GM19372 (cell line): Measurements from ENCODE around the gene TMTC1.

Source experiments
- ATAC-seq: cut with Tn5 transposase; IDR thresholded peaks from one replicate; pipeline ENCODE4 v1.9.1; 2021; ENCODE audit warnings: mild to moderate bottlenecking, low read depth, moderate library complexity; ENCODE audit not compliant: unreplicated experiment

TMTC1 gene

GRCh38 chr12:29714966-29715365 lies 68.8 kb downstream of the TMTC1 start:
- no peak for ATAC-seq

DNA sequence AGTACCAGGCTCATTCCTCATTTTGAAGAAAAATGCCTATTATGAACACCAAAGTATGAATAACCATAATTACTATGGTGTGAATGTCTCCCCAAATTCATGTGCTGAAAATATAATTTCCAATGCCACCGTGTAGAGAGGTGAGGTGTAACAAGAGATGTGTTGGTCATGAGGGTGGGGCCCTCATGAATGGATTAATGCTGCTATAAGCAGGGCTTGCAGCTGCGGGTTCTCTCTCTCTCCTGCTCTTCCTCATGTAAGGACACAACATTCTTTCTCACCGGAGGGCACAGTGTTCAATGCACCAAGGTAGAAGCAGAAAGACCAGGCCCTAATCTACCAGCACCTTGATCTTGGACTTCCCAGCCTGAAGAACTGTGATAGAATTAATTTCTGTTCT lies 70.0 kb downstream of the TMTC1 start:
- ATAC-seq = no peak

GRCh38 chr12:29711381-29711780 lies 72.4 kb downstream of the TMTC1 start:
- ATAC-seq = no peak

DNA sequence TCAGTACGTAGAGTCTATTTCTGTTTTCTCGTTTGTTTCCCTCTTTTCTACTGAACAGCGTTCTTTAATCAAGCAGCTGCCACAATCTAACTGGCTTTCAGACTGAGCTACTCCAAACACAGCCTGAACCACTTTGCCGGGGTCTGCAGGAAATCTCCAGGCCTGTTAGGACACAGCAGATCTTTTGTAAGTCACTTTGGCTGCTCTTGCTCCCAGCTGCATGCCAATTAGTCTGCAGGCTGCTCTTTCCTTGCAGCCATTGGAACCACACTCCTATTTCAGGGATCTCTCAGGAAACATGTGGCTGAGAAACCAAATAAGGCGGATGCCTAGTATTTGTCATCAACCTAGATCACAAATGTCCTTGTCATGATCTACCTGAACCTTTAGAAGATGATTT lies 73.6 kb downstream of the TMTC1 start:
- no peak for ATAC-seq

- ATAC-seq = no peak
Measured at GRCh38 chr12:29709496-29710040, 74.2 kb downstream of the TMTC1 start.

DNA sequence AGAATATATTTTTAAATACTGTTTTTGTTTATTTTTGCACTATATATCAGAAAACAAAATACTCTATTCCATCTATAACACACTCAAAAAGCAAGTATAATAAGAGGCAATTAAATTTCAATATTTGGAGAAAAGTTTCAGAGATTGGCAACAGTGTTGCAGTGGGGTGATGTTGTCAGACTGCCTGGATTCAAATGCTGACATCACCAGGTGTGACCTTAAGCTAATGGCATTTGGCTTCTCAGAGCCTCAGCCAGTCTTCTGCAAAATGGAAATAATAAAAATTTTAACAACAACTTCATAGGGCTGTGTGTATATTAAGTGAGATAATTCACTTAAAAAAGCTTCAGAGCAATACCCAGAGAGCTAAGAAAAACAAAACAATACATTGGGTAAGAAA lies 74.7 kb downstream of the TMTC1 start:
- ATAC-seq = no peak

GRCh38 chr12:29707846-29708245 lies 75.9 kb downstream of the TMTC1 start:
- ATAC-seq = no peak

DNA sequence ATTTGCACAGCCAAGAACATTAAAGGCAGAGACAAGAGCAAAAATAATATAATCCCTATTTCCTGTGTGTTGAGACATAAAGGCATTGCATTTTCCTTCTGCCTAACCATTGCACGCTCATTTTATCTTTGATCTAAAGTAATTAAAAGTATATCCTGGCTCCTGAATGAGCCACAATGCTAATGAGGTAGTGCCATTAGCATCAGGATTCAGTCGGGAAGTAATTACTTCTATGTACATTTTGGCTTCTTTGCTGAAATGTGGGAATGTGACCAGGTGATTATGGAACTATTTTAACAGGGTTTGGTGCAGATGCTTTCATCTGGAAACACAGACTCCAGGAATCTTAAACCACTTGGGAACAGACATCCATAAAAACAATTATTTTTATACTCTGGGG lies 77.4 kb downstream of the TMTC1 start:
- no peak for ATAC-seq

- ATAC-seq = no peak
Measured at GRCh38 chr12:29703528-29703927, 80.2 kb downstream of the TMTC1 start.

DNA sequence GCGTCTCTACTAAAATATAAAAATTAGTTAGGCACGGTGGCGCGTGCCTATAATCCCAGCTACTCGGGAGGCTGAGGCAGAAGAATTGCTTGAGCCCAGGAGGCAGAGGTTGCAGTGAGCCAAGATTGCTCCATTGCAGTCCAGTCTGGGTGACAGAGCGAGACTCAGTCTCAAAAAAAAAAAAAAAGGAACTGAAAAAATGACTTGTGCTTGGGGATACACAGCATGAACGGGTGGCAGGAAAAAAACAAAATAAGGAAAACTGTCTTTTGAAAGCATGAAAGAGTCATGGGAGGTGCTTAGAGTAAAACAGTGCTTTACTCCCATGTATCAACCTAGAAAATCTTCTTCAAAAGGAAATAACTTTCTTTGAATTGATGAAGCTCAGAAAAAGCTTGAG lies 80.8 kb downstream of the TMTC1 start:
- ATAC-seq = no peak

GRCh38 chr12:29702222-29702621 lies 81.5 kb downstream of the TMTC1 start:
- ATAC-seq = no peak

DNA sequence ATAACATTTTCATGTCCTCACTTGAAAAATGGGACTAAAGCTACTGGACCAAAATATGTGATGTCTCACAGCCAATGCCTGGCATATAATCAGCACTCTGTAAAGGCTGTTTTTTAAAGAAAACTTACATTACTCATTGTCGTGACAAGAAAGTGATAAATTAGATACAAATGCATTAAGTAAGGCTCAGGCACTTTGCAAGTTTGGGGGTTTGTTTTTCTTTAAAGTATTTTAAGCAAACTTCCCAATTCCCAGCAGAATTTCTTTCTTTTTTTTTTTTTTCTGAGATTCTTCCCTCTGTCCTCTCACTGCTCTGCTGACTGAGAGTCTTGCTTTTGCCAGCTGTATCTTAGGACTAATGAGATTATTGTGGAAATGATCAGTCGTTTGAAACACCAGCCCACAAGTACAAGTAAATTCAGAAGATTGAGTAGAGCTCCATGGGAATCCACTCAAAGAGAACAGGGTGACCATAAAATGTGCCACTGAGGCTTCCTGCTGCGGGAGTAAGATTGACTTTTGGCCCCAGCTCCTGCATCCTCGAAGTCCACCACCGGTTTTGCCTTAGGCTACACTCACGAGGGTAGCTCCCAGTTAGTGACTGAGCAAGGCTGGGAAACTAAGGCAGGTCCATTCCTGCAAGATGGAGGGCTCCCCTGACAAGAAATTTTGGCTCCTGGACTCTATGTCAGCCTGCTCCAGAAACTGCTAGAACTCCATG lies 82.8 kb downstream of the TMTC1 start:
- no peak for ATAC-seq

DNA sequence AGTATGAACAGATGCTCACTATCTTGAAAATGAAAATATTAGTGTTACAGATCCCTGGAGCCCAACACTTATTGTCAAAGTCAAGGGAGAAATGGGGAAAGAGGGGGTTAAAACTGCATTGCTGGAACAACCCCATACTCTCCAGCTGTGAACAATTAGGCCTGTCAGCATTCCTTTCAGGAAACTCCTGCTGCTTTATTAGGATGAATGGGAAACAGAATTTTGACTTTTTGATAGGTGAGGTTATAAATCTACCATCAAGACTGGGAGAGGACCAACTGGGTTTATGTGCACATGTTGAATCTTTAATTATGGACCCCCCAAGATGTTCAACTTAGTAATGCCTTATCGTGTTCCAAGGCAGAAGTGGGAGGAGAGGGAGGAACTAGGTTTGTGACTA lies 85.0 kb downstream of the TMTC1 start:
- no peak for ATAC-seq

- ATAC-seq = no peak
Measured at GRCh38 chr12:29695800-29696199, 87.9 kb downstream of the TMTC1 start.

- ATAC-seq = no peak
Measured at GRCh38 chr12:29695026-29695425, 88.7 kb downstream of the TMTC1 start.

- ATAC-seq = no peak
Measured at GRCh38 chr12:29694002-29694401, 89.7 kb downstream of the TMTC1 start.

DNA sequence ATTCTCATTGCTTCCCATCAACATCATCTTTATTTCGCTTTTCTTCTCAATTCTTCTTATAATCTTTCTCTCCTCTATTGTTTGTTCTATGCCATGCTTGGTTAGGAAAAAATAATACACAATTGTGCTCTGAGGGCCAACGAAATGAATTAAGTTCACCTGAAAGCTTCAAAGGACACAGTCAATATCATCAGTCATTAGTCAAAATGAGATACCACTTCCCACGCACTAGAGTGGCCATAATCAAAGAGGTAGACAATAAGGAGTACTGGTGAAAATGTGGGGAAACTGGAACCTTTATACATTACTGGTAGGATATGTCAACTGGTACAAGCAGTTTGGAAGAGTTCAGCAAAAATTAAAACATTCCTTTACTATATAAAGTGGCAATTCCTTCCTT lies 91.5 kb downstream of the TMTC1 start:
- no peak for ATAC-seq

DNA sequence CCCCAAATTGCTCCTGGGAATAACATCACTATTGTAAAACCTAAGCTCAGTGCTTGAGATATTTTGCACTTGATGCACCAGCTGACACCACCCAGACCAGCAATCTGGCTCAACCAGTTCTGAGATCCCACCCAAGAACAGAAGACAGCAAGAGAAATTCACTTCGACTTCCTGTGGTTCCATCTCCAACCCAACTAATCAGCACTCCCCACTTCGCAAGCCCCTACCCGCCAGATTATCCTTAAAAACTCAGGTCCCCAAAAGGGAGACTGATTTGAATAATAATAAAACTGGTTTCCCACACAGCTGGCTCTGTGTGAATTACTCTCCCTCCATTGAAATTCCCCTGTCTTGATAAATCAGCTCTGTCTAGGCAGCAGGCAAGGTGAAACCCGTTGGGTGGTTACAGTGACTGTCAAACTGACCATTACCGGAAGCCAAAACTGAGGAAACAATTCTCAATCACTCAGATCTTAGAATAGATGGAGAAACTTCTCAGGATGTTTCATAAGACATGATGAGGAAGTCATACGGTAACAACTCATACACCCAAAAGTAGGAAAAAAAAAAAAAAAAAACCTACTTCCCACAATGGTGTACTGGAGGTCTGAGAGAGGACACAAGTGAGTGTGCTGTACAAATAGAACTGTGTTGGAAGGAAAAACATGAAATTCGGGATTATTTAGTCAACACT lies 92.4 kb downstream of the TMTC1 start:
- no peak for ATAC-seq

- ATAC-seq = no peak
Measured at GRCh38 chr12:29690728-29691127, 93.0 kb downstream of the TMTC1 start.

DNA sequence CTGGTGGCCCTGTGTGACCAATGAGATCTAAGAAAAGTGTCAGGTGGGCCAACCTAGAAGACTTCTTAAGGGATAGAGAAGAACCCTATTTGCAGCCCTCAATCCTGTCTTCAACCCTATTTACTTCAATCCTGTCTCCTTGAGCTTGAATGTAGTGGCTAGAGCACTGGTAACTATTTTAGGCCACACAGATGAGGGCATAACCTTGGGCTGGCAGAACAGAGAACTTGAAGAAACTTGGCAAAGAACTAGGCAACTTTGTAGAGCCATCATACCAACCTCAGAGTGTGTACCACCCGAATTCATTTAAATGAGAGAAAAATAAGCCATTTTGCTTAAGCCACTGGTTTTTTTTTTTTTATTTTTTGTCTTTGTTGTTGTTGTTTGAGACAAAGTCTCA lies 94.8 kb downstream of the TMTC1 start:
- no peak for ATAC-seq

DNA sequence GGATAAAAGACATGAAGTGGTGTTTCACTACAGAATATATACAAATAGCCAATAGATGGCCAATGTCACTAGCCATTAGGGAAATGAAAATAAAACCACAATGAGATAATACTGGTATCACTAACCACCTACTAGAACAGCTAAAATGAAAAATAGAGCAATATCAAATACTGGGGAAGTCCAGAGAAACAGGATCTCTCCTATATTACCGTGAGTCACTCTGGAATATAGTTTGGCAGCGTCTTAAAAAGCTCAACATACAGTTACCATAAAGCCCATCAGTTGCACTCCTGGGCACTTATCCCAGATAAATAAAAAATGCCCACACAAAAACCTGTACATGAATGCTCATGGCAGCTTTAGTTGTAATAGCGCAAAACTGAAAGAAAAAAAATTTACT lies 101.7 kb downstream of the TMTC1 start:
- ATAC-seq = no peak

DNA sequence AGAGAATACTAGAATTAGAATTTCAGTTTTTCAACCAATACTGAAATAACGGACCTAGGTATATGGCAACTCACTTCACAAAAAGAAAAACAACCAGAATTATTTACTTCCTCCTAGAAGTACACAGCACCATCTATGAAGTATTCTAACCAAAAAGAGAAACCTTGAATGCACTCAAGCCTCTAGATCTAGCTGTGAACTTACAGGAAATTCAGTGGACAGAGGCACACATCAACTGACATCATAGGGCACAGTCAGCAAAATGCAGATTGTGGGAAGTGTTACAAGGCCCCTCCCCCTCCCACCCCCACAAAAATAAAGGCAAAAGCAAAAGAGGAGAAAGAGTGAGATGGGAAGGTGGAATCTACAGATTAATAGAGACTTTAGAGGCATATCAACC lies 102.4 kb downstream of the TMTC1 start:
- ATAC-seq = no peak
